Sigmoid colon (tissue), 7 donors: ENCODE results near the gene DHDDS. TPM values are rescaled to one million over a fixed set of nuclear protein-coding genes. Genes with fewer than 3 reads are reported as not detected.
A peak's percentile ranks its signal among the peaks of the same experiment; 100 is the strongest.

Experiments used
- DNase-seq: peaks from one replicate; pipeline ENCODE4 v3.0.0-alpha.2; 2019
- H3K27ac ChIP-seq, 4 donors: fragments of 200-600 bp; sonication (generic); one replicate each; pipeline ENCODE4 v1.5.1; 2016 to 2019; ENCODE audit warnings: mild to moderate bottlenecking in 1 of 4
- H3K27me3 ChIP-seq, 3 donors: fragments of 200-600 bp; sonication (generic); one replicate each; pipeline ENCODE4 v1.5.1; 2019; ENCODE audit warnings: mild to moderate bottlenecking in 1 of 3
- H3K36me3 ChIP-seq, 4 donors: fragments of 200-600 bp; sonication (generic); one replicate each; pipeline ENCODE4 v1.5.1; 2016 to 2019
- H3K4me1 ChIP-seq, 4 donors: fragments of 200-600 bp; sonication (generic); one replicate each; pipeline ENCODE4 v1.5.1; 2017 to 2019
- H3K4me3 ChIP-seq, 4 donors: fragments of 200-600 bp; sonication (generic); one replicate each; pipeline ENCODE4 v1.5.1; 2017 to 2019; ENCODE audit warnings: mild to moderate bottlenecking in 2 of 4, moderate library complexity in 1 of 4
- H3K9me3 ChIP-seq, 4 donors: fragments of 200-600 bp in 3 of 4; sonication (generic) in 3 of 4; one replicate each; pipeline versions ENCODE4 v1.5.1 to v1.6.1; 2013 to 2019
- CTCF ChIP-seq, 4 experiments: fragments of 450-650 bp in 3 of 4; fragments of 200-600 bp in 1 of 4; IDR thresholded peaks; one replicate each; pipeline ENCODE4 v1.5.1; 2016 to 2019; ENCODE audit warnings: antibody characterized with exemption in 4 of 4, mild to moderate bottlenecking in 3 of 4, moderate library complexity in 2 of 4
- EP300 ChIP-seq, 4 donors: sonication (generic); formaldehyde crosslinking; IDR thresholded peaks; one replicate each; pipeline ENCODE4 v1.6.1; 2017; ENCODE audit warnings: antibody characterized with exemption in 4 of 4
- POLR2A ChIP-seq, 2 donors: fragments of 450-650 bp; IDR thresholded peaks; one replicate each; pipeline ENCODE4 v1.6.1; 2016; ENCODE audit warnings: antibody characterized with exemption in 2 of 2, mild to moderate bottlenecking in 2 of 2, moderate library complexity in 2 of 2
- POLR2AphosphoS5 ChIP-seq, 4 donors: sonication (generic); formaldehyde crosslinking; IDR thresholded peaks; one replicate each; pipeline ENCODE4 v1.6.1; 2017; ENCODE audit warnings: antibody characterized with exemption in 4 of 4
- WGBS, 2 donors: extraction: QIAGEN DNeasy Blood & Tissue Kit; methylation state at CpG; one replicate each; pipeline ENCODE4 v1.1.7; 2013; 5-methylcytosine and 5-hydroxymethylcytosine counted together
- intact Hi-C: fragments of 100-400 bp; cut with DNase I; formaldehyde crosslinking; loops from one replicate; pipeline ENCODE4 v1.15.1; 2023
- polyA plus RNA-seq, 3 donors: library from polyadenylated mRNA; stranded (reverse); fragments of 200-250 nt; gene quantifications; one replicate each; pipeline ENCODE4 v1.2.3, GENCODE V29; 2013
- total RNA-seq, 4 donors: library from RNA; depleted of rRNA; stranded (reverse); fragments of >200 nt; gene quantifications; one replicate each; pipeline ENCODE4 v1.1.0, GENCODE V29; 2016
- donor health status: healthy with polysubstance abuse.
- donor health status: Bipolar disorder and iron deficiency.
- donor health status: healthy.

DHDDS gene
- total and polyA plus RNA-seq, 7 donors = 16.6 to 64.3 (median 33.5) TPM

GRCh38 chr1:26432793-26433192 is 672 bp downstream of the DHDDS start:
- no peak for DNase-seq
- peak overlapping the region; percentile 45 to 67 (median 63) for H3K4me3 ChIP-seq
- H3K27me3 ChIP-seq = no peaks in the 10 kb centered on the region
- 15 to 35% methylated on average over 3 of the region's 3 CpGs for WGBS, 2 donors
- no peak for TF ChIP-seq POLR2AphosphoS5 (IDR thresholded peaks at IDR 0.05)
- intact Hi-C loops = loop anchor here (2.0 to 5.0 kb wide), 2 partner anchors 40 to 155 kb away; partner anchors contain the start of gene HMGN2
- peak overlapping the region; percentile 76 to 84 (median 81) for H3K27ac ChIP-seq
- H3K36me3 ChIP-seq = peaks cover 2 to 38% (median 6%) of the 10 kb centered on the region in 4 donors
- no peaks in the 10 kb centered on the region for H3K9me3 ChIP-seq
- peaks cover 0 to 29% (median 20%) of the 10 kb centered on the region in 4 donors for H3K4me1 ChIP-seq

DNA sequence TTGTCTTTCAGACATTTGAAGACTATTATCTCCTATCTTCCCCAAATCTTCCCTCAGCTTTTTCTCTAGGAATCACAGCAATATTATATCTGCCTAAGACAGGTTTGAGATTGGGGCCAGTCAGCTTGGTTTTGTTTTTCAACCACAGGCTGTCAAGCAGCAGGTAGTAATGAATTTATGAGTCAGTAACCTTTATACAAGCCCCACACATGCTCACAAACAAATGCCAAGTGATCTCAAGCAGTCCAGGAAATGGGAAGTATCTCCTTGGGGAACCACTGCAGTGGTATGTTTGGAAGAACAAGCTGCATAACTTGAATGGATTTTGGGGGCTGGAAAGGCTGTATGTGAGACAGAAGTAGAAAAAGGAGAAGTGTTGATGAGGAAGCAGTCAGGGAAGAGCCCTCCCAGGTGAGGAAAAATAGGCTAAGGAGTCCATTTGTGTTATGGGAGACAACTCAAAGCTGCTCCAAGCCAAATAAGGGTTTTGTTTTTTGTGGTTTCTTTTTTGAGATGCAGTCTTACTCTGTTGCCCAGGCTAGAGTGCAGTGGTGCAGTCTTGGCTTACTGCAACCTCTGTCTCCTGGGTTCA is 2.1 kb downstream of the DHDDS start:
- DNase-seq = no peak
- Histone ChIP-seq H3K27ac (no peak overlapping the region), H3K4me3 (no peak overlapping the region), H3K4me1 (peaks cover 0 to 29% (median 20%) of the 10 kb centered on the region in 4 donors), H3K27me3 (no peaks in the 10 kb centered on the region), H3K9me3 (no peaks in the 10 kb centered on the region), H3K36me3 (peaks cover 7 to 53% (median 19%) of the 10 kb centered on the region in 4 donors)
- intact Hi-C loops = loop anchor here (5.0 kb wide), 1 partner anchor 157 kb away; no protein-coding TSS in a partner anchor
- TF ChIP-seq POLR2A (IDR thresholded peaks at IDR 0.05) (no peak), POLR2AphosphoS5 (IDR thresholded peaks at IDR 0.05) (no peak), EP300 (IDR thresholded peaks at IDR 0.05) (no peak), CTCF (IDR thresholded peaks at IDR 0.05) (no peak)

DNA sequence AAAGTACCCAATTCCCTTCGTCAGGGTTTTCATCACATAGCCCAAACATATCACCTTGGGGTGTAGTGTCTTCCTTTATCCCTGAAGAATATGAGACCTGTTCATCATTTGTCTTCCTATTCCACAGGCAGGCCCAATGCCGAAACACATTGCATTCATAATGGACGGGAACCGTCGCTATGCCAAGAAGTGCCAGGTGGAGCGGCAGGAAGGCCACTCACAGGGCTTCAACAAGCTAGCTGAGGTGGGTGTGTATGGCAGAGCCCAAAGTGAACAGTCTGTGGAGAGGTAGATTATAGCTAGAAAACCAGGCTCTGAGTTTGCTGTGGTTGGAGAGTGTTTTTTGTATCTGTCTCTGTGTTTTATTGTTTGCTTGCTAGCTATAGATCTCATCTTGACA is 5.9 kb downstream of the DHDDS start:
- H3K27me3 ChIP-seq = no peaks in the 10 kb centered on the region
- intact Hi-C loops = no loop called here
- no peak overlapping the region for H3K27ac ChIP-seq
- DNase-seq = no peak
- peaks cover 0 to 14% (median 11%) of the 10 kb centered on the region in 4 donors for H3K4me1 ChIP-seq
- no peak overlapping the region for H3K4me3 ChIP-seq
- 97 to 99% methylated on average over 6 of the region's 6 CpGs for WGBS, 2 donors
- peaks cover 24 to 91% (median 49%) of the 10 kb centered on the region in 4 donors for H3K36me3 ChIP-seq
- TF ChIP-seq CTCF (IDR thresholded peaks at IDR 0.05) (no peak), POLR2A (IDR thresholded peaks at IDR 0.05) (no peak), EP300 (IDR thresholded peaks at IDR 0.05) (no peak), POLR2AphosphoS5 (IDR thresholded peaks at IDR 0.05) (no peak)
- no peaks in the 10 kb centered on the region for H3K9me3 ChIP-seq

GRCh38 chr1:26440259-26440658 is 8.1 kb downstream of the DHDDS start:
- 95 to 98% methylated on average over 2 of the region's 2 CpGs for WGBS, 2 donors
- Histone ChIP-seq H3K4me1 (no peaks in the 10 kb centered on the region), H3K36me3 (peaks cover 29 to 99% (median 63%) of the 10 kb centered on the region in 4 donors), H3K27me3 (no peaks in the 10 kb centered on the region), H3K4me3 (no peak overlapping the region), H3K27ac (no peak overlapping the region), H3K9me3 (no peaks in the 10 kb centered on the region)
- DNase-seq = no peak
- intact Hi-C loops = no loop called here
- TF ChIP-seq EP300 (IDR thresholded peaks at IDR 0.05) (no peak), CTCF (IDR thresholded peaks at IDR 0.05) (no peak), POLR2A (IDR thresholded peaks at IDR 0.05) (no peak), POLR2AphosphoS5 (IDR thresholded peaks at IDR 0.05) (no peak)

DNA sequence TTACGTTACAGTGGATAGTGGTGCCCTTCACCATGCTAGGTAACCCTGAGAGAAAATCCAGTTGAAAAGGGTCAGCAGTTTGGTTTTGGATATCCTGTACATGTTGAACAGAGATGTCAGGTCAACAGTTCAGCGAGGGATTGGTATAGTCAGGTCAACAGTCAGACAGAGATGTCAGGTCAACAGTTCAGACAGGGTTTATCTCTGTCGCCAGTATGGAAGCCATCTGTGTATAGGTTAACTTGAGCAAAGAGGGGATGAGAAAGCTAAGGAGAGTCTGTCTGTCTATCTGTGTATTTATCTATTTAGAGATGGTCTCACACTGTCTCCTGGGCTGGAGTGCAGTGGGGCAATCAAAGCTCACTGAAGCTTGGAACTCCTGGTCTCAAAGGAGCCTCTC is 17.7 kb downstream of the DHDDS start:
- Histone ChIP-seq H3K9me3 (no peaks in the 10 kb centered on the region), H3K36me3 (peaks cover 0 to 89% (median 31%) of the 10 kb centered on the region in 4 donors), H3K4me1 (no peaks in the 10 kb centered on the region), H3K27me3 (no peaks in the 10 kb centered on the region), H3K4me3 (no peak overlapping the region), H3K27ac (no peak overlapping the region)
- intact Hi-C loops = no loop called here
- 96% methylated on average over 3 of the region's 3 CpGs for WGBS, 2 donors
- DNase-seq = no peak
- no peak for TF ChIP-seq POLR2AphosphoS5 (IDR thresholded peaks at IDR 0.05)
- no peak for TF ChIP-seq POLR2A (IDR thresholded peaks at IDR 0.05)
- TF ChIP-seq EP300 (IDR thresholded peaks at IDR 0.05) = no peak
- no peak for TF ChIP-seq CTCF (IDR thresholded peaks at IDR 0.05)
